GM12874 (cell line): Measurements from ENCODE around the gene CD80.

ENCODE experiments used
- TF ChIP-seq, protein P1 (sequence below): IDR thresholded peaks from 2 replicates; pipeline ENCODE4 v1.5.1; 2011; ENCODE audit warnings: low read depth, mild to moderate bottlenecking, control low read depth, low read length, moderate library complexity; ENCODE audit not compliant: insufficient read depth

Gene CD80

DNA sequence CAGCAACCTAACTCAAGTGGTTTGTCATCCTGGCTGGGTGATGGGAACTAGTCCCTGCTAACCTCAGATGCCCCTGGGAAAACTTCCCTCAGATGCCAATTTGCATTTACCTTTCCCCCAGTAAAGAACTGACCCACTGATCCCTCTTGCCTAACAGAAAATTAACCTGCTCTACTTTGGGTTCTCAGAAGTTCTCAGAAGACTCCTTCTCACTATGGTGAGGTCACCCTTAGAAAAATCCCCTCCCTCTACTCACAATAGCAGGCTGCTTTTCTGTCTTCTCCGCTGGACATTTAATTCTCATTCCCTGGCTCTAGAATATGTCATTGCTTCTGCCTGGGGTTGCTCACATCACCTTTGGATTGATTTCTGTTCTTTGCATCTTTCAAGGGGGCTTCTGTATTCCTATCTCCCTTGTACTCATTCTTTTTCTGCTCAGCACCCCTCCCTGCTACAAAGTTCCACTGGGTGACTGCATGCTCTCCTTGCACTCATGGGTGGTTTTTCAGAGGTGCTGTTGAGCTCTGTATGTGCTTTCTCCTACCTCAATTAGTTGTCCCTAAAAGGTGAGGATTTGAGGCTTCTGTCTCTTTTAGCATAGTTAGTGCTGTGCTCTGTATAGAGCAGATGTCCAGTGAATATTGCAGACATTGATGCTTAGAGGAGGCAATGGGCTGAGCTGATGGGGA, 39.1 kb upstream of the CD80 start:
- TF ChIP-seq, protein P1, sequence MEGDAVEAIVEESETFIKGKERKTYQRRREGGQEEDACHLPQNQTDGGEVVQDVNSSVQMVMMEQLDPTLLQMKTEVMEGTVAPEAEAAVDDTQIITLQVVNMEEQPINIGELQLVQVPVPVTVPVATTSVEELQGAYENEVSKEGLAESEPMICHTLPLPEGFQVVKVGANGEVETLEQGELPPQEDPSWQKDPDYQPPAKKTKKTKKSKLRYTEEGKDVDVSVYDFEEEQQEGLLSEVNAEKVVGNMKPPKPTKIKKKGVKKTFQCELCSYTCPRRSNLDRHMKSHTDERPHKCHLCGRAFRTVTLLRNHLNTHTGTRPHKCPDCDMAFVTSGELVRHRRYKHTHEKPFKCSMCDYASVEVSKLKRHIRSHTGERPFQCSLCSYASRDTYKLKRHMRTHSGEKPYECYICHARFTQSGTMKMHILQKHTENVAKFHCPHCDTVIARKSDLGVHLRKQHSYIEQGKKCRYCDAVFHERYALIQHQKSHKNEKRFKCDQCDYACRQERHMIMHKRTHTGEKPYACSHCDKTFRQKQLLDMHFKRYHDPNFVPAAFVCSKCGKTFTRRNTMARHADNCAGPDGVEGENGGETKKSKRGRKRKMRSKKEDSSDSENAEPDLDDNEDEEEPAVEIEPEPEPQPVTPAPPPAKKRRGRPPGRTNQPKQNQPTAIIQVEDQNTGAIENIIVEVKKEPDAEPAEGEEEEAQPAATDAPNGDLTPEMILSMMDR = no peak

DNA sequence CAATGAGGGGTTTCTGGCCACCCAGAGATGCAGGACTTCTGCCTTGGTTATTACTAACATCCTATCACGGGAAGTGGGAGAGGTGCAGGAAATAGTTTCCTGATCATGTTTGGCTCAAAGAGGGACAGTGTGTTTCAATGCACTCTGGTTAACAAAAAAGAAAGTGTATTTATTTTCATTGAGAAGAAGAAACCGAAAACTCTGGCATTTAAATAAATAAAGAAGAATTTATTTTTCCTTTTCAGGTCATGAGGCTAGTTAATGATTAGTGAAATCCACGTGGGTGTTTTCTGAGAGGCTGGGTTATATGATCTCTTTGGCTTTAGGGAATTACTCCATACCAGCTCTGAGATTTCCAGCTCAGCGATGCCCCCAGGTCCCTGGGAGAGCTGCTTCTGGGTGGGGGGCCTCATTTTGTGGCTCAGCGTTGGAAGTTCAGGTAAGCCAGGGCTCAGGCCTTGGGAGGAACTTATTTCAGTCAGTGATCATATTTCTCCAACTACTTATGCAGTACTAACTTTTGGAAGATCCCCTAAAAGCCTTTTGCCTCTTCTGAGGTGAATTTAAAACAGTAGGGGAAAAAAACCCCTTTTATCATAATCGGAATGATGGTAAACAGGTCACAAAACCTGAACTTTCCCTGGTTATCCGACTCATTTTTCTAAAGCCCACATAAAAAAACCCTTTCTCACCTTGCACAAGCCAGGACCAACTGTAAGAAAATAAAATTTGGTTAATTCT, 38.3 kb upstream of the CD80 start, which contains the start of gene PLA1A:
Gene PLA1A (plus strand): TSS at position 338 of the 741 bp plus-strand sequence. CDS start 29 bp downstream, at position 367.
- TF ChIP-seq, protein P1 = no peak

DNA sequence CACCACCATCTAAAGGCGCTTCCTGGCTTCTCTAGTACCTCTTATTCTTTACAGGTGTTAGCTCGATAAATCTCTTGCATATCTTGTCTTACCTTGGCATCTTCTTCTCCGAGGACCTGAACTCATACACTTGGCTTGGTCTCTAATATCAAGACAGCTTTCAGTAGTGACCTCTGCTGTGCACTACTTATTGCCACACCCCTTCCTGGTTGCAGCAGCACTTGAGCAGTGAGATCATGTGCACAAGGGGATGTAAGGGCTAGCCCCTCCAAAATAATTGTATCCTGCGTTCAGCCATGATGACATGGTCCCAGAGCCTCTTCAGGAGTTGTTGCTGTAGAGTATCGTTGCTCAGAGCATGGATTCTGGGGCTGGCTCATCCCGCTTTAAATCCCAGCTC, 37.0 kb upstream of the CD80 start:
- TF ChIP-seq, protein P1 = no peak

- TF ChIP-seq, protein P1 = no peak
These were observed 36.4 kb upstream of the CD80 start for GRCh38 chr3:119595639-119596334.

DNA sequence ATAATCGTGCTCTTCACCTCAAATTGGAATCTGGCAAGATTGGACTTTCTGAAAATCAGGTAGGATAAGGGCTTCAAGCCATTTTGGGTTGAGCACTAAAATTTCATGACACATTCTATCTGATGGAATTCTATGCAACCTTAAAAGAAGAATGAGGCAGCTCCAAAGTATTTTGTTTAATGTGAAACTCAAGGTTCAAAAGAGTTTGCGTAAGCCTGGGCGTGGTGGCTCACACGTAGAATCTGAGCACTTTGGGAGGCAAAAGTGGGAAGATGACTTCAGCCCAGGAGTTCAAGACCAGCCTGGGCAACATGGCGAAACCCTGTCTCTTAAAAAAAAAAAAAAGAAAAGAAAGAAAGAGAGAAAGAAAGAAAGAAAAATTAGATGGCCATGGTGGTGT, 34.7 kb upstream of the CD80 start:
- TF ChIP-seq, protein P1 = no peak

DNA sequence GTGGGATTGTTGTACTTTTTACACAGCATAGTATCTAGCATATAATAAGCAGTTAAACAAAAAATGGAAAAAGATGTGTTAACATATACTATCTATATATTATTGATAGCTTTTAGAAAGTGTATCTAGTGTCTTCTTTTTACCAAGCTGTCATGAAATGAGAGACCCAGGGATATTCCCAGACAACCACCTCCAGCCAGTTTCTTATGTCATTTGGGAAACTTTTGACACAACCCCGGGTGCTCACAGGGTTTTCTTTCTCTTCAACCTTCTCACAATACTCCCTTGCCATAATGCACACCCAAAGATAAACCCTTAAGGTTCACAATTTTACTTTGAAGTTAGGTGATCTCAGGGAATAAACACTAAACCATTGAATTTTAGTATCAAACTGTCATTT, 33.4 kb upstream of the CD80 start:
- TF ChIP-seq, protein P1 = no peak

DNA sequence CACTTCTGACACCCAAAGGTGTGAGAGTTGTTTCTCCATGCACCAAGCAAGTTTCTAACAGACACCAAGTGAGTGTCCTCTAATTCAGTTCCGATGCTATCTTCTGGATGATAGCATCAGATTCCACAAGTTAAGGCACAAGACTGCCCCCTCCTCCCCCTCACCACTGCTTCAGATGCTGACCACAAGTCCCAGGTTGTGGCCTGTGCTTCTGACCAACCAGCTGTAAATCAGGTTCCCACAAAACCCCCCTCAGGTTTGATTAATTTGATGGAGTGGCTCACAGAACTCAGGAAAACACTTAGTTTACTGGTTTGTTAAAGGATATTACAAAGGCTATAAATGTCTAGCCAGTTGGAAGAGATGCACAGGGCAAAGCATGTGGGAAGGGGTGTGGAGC, 31.3 kb upstream of the CD80 start:
- TF ChIP-seq, protein P1 = no peak
